PC-3 (cell line): ENCODE results near the gene BPIFB3. TPM values are rescaled to one million over a fixed set of nuclear protein-coding genes. Genes with fewer than 3 reads are reported as not detected.

Experiments
- ATAC-seq: fragments of 200-7000 bp; cut with Tn5 transposase; 2 replicates; pipeline ENCODE4 v1.9.1; 2020; ENCODE audit warnings: mild to moderate bottlenecking, moderate library complexity
- BruUV-seq: library from RNA; stranded (reverse); fragments of 400-500 nt; replicated peaks from 2 replicates; lab custom pipeline; 2021; lab: Mats Ljungman, UMichigan
- CTCF ChIA-PET: fragments of 300-600 bp; sonication (Branson Sonifier 250); formaldehyde crosslinking; loops from one replicate; lab custom pipeline; 2022; ENCODE audit warnings: antibody characterized with exemption; lab: Charles Lee
- POLR2A ChIA-PET: fragments of 300-600 bp; sonication (Branson Sonifier 250); formaldehyde crosslinking; loops from one replicate; lab custom pipeline; 2022; ENCODE audit warnings: antibody characterized with exemption; ENCODE audit not compliant: unreplicated experiment; lab: Charles Lee
- DNase-seq: peaks from one replicate; pipeline ENCODE4 v3.0.0-alpha.2; 2015
- H2AFZ ChIP-seq: fragments of 300-600 bp; sonication (generic); 2 replicates; pipeline ENCODE4 v1.6.0; 2016; ENCODE audit warnings: antibody characterized with exemption, low read length
- H3F3A ChIP-seq: fragments of 300-600 bp; sonication (generic); one replicate; pipeline ENCODE4 v1.6.0; 2017; ENCODE audit warnings: antibody characterized with exemption, low read length, control low read depth, mild to moderate bottlenecking; ENCODE audit not compliant: unreplicated experiment
- H3K27ac ChIP-seq: fragments of 300-600 bp; sonication (generic); 2 replicates; pipeline ENCODE4 v1.5.1; 2016; ENCODE audit warnings: mild to moderate bottlenecking, low read length
- H3K27me3 ChIP-seq: fragments of 300-600 bp; sonication (generic); 2 replicates; pipeline ENCODE4 v1.6.1; 2016; ENCODE audit warnings: low read length, mixed read lengths
- H3K36me3 ChIP-seq: fragments of 300-600 bp; sonication (generic); 2 replicates; pipeline ENCODE4 v1.6.1; 2016; ENCODE audit warnings: low read depth, mixed run types, low read length, mixed read lengths
- H3K4me1 ChIP-seq: fragments of 300-600 bp; sonication (generic); 2 replicates; pipeline ENCODE4 v1.5.1; 2016; ENCODE audit warnings: low read length; ENCODE audit not compliant: insufficient read depth
- H3K4me2 ChIP-seq: fragments of 300-600 bp; sonication (generic); 2 replicates; pipeline ENCODE4 v1.6.0; 2016; ENCODE audit warnings: low read length
- H3K4me3 ChIP-seq: fragments of 300-600 bp; sonication (generic); 2 replicates; pipeline ENCODE4 v1.5.1; 2016; ENCODE audit warnings: mild to moderate bottlenecking, low read length, mixed read lengths
- H3K79me2 ChIP-seq: fragments of 300-600 bp; sonication (generic); 2 replicates; pipeline ENCODE4 v1.6.1; 2017; ENCODE audit warnings: low read length, mixed read lengths
- H3K9ac ChIP-seq: fragments of 300-600 bp; sonication (generic); 2 replicates; pipeline ENCODE4 v1.6.0; 2016; ENCODE audit warnings: mild to moderate bottlenecking, low read length
- H3K9me2 ChIP-seq: fragments of 300-600 bp; sonication (generic); replicated peaks from 2 replicates; pipeline ENCODE4 v1.6.1; 2016; ENCODE audit warnings: mixed run types, low read length, mixed read lengths
- H3K9me3 ChIP-seq: fragments of 300-600 bp; sonication (generic); 2 replicates; pipeline ENCODE4 v1.6.1; 2016; ENCODE audit warnings: low read length, mixed read lengths
- H4K20me1 ChIP-seq: fragments of 300-600 bp; sonication (generic); 2 replicates; pipeline ENCODE4 v1.6.1; 2016; ENCODE audit warnings: low read length, mixed read lengths
- EZH2 ChIP-seq: fragments of 300-600 bp; sonication (generic); IDR thresholded peaks from one replicate; pipeline ENCODE4 v1.6.1; 2017; ENCODE audit warnings: antibody characterized with exemption, mild to moderate bottlenecking, low read length; ENCODE audit not compliant: unreplicated experiment
- EZH2phosphoT487 ChIP-seq: fragments of 300-600 bp; sonication (generic); IDR thresholded peaks from 2 replicates; pipeline ENCODE4 v1.6.1; 2018; ENCODE audit warnings: mild to moderate bottlenecking, antibody characterized with exemption, low read length, borderline replicate concordance
- intact Hi-C: fragments of 100-400 bp; cut with micrococcal nuclease; formaldehyde crosslinking; loops from 2 replicates; pipeline ENCODE4 v1.9.0; 2023
- total RNA-seq: library from RNA; depleted of rRNA; stranded (reverse); fragments of >200 nt; gene quantifications from 2 replicates; pipeline ENCODE4 v1.2.3, GENCODE V29; 2014
- TF ChIP-seq, protein P1 (sequence below): fragments of 300-600 bp; sonication (generic); conservative IDR thresholded peaks from 2 replicates; pipeline ENCODE4 v1.5.1; 2017; ENCODE audit warnings: antibody characterized with exemption, low read depth, mild to moderate bottlenecking, low read length

Gene BPIFB3
- total RNA-seq, 1 experiment from 2014 or later: not detected

DNA sequence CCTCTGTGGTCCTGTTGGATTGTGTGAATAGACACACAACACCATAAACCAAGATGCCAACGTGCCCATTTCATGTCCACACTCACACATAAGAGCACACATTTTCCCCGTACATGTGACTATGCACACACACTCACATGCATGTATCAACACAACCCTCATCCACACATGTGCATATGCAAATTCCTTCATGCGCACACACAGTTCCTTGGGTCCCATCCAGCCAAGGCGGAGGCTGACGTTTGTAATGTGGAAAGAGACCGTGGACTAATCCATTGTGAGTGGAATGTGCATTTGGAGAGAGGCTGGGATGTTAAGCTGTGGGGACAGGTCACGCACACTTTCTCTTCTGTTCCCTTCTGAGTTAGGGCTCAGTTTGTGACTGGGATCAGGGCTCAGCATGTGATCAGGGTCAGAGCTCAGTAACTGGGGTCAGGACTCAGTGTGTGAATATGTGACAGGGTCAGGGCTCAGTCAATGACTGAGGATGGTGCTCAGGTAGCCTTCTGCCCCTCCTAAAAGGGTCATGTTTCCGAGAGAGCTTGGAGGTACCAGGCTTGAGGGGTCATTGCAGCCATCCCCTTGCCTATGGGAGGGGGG lies 46.8 kb upstream of the BPIFB3 start:
- no peaks in the 10 kb centered on the region for H3K9me2 ChIP-seq
- no peaks in the 10 kb centered on the region for H4K20me1 ChIP-seq
- H3K27ac ChIP-seq: no peak overlapping the region
- CTCF ChIA-PET: no interaction called here
- H3K36me3 ChIP-seq: no peaks in the 10 kb centered on the region
- H3F3A ChIP-seq: no peaks in the 10 kb centered on the region
- H3K4me2 ChIP-seq: no peak overlapping the region
- intact Hi-C loops: no loop called here
- H3K9ac ChIP-seq: no peak overlapping the region
- no peaks in the 10 kb centered on the region for H3K79me2 ChIP-seq
- H3K9me3 ChIP-seq: no peaks in the 10 kb centered on the region
- H3K27me3 ChIP-seq: peaks cover 14% of the 10 kb centered on the region
- DNase-seq: no peak
- no peak overlapping the region for H3K4me3 ChIP-seq
- H3K4me1 ChIP-seq: no peaks in the 10 kb centered on the region
- POLR2A ChIA-PET: no interaction called here
- ATAC-seq: no peak
- no peak overlapping the region for H2AFZ ChIP-seq
- no TSS peak for BruUV-seq
- TF ChIP-seq EZH2: no peak
- TF ChIP-seq, protein P1, sequence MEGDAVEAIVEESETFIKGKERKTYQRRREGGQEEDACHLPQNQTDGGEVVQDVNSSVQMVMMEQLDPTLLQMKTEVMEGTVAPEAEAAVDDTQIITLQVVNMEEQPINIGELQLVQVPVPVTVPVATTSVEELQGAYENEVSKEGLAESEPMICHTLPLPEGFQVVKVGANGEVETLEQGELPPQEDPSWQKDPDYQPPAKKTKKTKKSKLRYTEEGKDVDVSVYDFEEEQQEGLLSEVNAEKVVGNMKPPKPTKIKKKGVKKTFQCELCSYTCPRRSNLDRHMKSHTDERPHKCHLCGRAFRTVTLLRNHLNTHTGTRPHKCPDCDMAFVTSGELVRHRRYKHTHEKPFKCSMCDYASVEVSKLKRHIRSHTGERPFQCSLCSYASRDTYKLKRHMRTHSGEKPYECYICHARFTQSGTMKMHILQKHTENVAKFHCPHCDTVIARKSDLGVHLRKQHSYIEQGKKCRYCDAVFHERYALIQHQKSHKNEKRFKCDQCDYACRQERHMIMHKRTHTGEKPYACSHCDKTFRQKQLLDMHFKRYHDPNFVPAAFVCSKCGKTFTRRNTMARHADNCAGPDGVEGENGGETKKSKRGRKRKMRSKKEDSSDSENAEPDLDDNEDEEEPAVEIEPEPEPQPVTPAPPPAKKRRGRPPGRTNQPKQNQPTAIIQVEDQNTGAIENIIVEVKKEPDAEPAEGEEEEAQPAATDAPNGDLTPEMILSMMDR: no peak
- TF ChIP-seq EZH2phosphoT487: no peak

DNA sequence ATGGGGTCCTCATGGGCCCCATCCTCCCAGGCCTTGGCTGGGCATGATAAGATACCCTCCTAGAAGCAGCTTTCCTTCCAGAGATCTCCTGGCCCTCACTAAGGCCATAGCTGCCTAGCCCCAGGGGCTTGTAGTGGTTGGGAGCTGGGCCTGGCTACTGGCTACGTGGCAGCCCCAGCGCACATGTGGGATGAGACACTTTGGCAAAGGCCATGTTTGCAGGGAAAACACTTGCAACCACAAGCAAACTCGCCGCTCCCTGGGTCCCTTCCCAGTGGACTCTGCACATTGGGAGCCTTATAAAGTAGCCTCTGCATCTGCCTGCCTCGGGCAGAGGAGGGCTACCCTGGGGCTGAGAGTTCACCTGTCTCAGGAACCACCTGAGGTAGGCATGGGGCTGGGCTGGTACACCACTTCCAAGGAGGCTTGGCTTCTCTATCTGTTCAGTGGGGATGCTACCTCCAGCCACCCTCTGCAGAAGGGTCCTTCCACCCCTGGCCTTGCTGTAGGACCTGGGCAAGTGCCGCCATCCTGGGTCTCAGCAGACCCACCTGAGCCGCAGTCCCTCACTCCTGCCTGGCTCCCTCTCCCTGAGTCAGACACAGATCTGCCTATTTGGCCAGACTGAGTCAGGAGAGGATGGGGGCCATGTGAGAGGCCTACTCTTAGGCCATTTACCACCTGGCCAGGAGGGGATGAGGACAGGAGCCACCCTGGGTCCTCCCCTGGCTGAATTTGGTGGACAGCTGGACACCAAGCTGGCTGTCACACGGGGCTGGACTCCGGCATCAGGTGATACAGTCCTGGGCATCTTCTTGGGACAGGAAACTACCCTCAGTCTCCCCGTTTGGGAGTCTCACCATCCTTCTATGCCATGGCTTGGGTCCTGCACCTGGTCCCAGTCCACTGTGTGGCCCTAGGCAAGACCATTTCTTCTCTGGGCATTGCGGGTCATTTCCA lies 46.0 kb upstream of the BPIFB3 start, which contains the start of gene BPIFB2:
Gene BPIFB2, plus strand, starts transcription at position 329 of the 960 bp plus-strand sequence. CDS start 871 bp downstream, outside the sequence.
- CTCF ChIA-PET: no interaction called here
- BruUV-seq: no TSS peak
- intact Hi-C loops: no loop called here
- Histone ChIP-seq H2AFZ (no peak within 1 kb of the TSS), H3K9ac (no peak within 1 kb of the TSS), H3F3A (no peaks in the 10 kb centered on the region), H3K4me1 (no peaks in the 10 kb centered on the region), H3K36me3 (no peaks in the 10 kb centered on the region), H3K27me3 (peaks cover 21% of the 10 kb centered on the region), H3K27ac (no peak within 1 kb of the TSS), H3K4me2 (no peak within 1 kb of the TSS), H4K20me1 (no peaks in the 10 kb centered on the region), H3K4me3 (no peak within 1 kb of the TSS), H3K9me3 (no peaks in the 10 kb centered on the region), H3K79me2 (no peaks in the 10 kb centered on the region), H3K9me2 (no peaks in the 10 kb centered on the region)
- TF ChIP-seq, protein P1: no peak
- no peak for TF ChIP-seq EZH2
- no peak for TF ChIP-seq EZH2phosphoT487
- POLR2A ChIA-PET: no interaction called here
- ATAC-seq: no peak
- no peak for DNase-seq
